ENCODE measurements around the gene TRAPPC6A.

The TRAPPC6A gene

DNA sequence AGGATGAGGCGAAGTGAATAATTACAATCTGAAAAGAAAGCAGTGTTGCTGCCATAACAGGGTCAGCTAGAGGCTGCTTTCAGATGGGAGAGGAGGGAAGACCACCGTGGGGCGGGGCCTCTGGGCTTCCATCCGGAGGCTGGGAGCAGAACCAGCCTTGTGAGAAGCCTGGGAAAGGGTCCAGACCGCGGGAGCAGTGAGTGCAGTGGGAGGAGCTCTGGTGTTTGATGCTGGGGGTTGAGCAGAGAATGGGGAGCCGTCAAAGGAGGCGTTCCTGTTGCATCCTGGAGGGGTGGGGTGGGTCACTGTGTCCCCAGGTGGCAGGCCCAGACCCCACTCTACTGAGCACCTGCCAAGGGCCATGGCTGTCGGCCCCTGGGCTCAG is 35.3 kb downstream of the TRAPPC6A start:
- TF ChIP-seq, protein P1, sequence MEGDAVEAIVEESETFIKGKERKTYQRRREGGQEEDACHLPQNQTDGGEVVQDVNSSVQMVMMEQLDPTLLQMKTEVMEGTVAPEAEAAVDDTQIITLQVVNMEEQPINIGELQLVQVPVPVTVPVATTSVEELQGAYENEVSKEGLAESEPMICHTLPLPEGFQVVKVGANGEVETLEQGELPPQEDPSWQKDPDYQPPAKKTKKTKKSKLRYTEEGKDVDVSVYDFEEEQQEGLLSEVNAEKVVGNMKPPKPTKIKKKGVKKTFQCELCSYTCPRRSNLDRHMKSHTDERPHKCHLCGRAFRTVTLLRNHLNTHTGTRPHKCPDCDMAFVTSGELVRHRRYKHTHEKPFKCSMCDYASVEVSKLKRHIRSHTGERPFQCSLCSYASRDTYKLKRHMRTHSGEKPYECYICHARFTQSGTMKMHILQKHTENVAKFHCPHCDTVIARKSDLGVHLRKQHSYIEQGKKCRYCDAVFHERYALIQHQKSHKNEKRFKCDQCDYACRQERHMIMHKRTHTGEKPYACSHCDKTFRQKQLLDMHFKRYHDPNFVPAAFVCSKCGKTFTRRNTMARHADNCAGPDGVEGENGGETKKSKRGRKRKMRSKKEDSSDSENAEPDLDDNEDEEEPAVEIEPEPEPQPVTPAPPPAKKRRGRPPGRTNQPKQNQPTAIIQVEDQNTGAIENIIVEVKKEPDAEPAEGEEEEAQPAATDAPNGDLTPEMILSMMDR (IDR thresholded peaks at IDR 0.05; ENCODE audit: low read depth, low read length) = no peak
- in situ Hi-C loops (cut with HindIII; ENCODE audit: low sequenced_read_pairs) = no loop called here
- DNase-seq (ENCODE audit: low read depth, low spot score) = no peak
- no peak overlapping the region for H3K4me3 ChIP-seq (ENCODE audit: low read depth, low read length)

DNA sequence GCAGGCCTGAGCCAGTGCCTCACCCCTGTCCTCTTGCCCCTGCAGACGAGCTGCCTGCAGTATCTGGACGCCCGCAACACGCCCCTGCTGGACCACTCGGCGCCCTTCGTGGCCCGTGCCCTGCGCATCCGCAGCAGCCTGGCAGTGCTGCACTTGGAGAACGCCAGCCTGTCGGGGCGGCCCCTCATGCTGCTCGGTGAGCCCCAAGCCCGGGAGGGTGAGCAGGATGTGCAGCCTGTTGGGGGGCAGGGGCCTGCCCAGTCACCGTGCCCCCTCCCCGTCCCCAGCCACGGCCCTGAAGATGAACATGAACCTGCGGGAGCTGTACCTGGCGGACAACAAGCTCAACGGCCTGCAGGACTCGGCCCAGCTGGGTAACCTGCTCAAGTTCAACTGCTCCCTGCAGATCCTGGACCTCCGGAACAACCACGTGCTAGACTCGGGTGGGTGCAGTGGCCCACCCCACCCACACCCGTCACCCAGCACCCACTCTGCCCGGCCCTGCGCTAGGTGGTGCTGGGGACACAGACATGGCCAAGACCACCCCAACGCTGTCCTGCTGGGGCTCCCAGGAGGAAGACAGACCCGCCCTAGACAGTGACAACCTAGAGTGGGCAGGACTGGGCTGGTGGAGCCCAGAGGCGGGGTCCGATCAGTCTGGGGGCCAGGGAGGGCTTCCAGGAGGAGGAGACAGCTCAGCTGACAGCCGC is 35.9 kb downstream of the TRAPPC6A start:
- in situ Hi-C loops (cut with HindIII; ENCODE audit: low sequenced_read_pairs) = no loop called here
- DNase-seq (ENCODE audit: low read depth, low spot score) = no peak
- H3K4me3 ChIP-seq (ENCODE audit: low read depth, low read length) = no peak overlapping the region
- TF ChIP-seq, protein P1 (IDR thresholded peaks at IDR 0.05; ENCODE audit: low read depth, low read length) = no peak

DNA sequence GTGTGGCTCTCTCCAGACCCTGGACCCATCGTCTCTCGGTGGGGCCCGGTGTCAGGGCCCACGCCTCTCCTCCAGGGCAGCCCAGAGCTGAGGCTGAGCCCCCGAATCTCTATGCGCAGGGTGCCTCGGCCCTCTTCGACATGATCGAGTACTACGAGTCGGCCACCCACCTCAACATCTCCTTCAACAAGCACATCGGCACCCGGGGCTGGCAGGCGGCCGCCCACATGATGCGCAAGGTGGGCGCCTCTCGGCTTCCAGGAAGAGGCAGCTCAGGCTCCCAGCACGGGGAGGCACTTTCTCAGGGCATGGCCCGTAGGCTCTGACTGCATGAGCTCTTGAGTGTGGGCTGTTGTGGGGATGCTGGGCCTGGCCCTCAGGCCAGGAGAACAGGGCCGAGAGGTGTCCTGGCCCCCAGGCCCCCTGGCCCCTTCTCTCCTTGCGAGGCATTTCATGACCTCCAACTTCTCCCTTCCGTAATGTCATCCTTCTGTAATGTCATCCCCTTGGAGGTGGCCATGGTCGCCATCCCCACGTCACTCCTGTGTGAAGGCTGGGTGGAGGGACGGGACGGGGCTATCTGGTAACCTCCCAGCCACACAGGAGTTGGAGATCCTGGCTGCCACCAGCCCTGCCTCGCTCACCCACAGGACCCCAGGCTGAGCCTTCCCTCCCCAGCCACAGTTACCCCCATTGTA is 36.7 kb downstream of the TRAPPC6A start:
- no peak overlapping the region for H3K4me3 ChIP-seq (ENCODE audit: low read depth, low read length)
- TF ChIP-seq, protein P1 (IDR thresholded peaks at IDR 0.05; ENCODE audit: low read depth, low read length) = no peak
- in situ Hi-C loops (cut with HindIII; ENCODE audit: low sequenced_read_pairs) = no loop called here
- no peak for DNase-seq (ENCODE audit: low read depth, low spot score)

DNA sequence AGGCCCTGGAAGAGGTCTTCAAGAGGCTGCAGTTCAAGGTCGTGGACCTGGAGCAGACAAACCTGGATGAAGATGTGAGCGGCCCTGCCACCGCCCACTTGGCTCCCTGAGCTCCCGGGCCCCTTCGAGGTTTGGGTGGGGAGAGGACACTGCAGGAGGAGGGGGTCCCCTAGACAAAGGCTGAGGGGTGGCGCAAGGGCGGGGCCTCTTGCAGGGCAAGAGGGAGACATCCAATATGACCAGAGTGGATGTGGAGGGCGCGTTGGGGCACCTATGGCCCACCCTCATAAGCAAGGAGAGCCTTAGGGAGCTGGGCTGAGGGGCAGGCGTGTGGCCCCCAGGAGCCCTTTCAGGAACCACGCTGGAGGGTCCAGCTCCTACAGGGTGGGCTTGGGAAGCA is 37.5 kb downstream of the TRAPPC6A start:
- no peak overlapping the region for H3K4me3 ChIP-seq (ENCODE audit: low read depth, low read length)
- TF ChIP-seq, protein P1 (IDR thresholded peaks at IDR 0.05; ENCODE audit: low read depth, low read length) = no peak
- DNase-seq (ENCODE audit: low read depth, low spot score) = no peak
- in situ Hi-C loops (cut with HindIII; ENCODE audit: low sequenced_read_pairs) = no loop called here

DNA sequence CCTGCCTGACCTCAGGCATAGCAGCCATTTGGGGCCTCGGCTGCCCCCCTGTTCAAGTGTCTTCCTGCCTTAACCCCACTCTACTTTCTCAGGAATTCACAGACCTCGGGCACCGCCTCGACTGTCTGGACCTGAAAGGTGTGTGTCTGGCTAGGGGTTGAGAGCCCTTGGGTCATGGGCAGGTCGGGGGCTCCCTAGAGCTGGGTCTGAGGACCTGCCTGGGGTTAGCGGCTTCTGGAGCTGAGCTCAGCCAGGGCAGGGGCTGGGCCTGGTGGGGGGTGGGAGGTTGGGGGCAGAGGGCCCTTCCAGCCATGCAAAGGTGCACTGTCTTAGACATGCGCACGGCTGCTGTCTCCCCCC is 37.9 kb downstream of the TRAPPC6A start:
- no peak for DNase-seq (ENCODE audit: low read depth, low spot score)
- TF ChIP-seq, protein P1 (IDR thresholded peaks at IDR 0.05; ENCODE audit: low read depth, low read length) = no peak
- in situ Hi-C loops (cut with HindIII; ENCODE audit: low sequenced_read_pairs) = no loop called here
- no peak overlapping the region for H3K4me3 ChIP-seq (ENCODE audit: low read depth, low read length)

DNA sequence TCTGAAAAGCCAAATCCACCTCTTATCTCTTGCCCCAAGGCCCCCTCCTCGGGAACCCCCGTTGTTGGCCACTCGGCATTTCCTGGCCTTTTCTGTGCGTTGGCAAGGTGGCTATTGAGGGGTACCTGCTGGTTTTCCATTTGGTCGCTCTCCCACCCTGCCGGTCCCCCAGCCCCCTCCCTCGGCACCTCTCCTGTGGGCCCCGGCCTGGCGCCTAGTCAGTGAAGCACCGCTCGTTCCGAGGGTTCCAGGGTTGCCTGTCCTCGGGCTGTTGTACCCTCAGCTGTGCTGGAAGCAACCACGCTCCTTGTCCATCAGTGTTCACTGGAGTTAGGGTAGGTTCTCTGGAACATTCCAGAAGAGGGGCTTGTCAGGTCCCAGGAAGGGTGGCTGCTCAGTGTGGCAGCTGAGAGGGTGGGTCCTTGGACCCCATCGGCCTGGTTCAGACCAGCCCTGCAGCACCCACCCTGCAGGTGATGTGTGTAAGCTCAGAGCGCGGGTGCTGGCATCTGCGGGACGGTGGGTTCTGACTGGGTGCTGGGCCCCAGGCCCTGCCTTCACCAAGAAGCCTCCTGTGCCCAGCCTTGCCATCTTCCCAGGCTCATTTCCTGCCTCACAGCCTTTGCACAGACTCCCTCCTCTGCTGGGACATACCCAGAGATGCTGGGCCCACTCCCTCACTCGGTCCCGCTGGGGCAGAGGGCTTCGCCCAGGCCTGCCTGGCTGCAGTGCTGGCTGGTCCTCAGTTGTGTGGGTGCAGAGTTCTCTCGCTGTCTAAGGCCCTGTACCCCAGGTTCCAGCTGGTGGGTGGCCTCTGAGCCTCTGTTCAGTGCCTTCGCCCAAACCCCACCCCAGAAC is 38.5 kb downstream of the TRAPPC6A start:
- no peak overlapping the region for H3K4me3 ChIP-seq (ENCODE audit: low read depth, low read length)
- no peak for DNase-seq (ENCODE audit: low read depth, low spot score)
- TF ChIP-seq, protein P1 (IDR thresholded peaks at IDR 0.05; ENCODE audit: low read depth, low read length) = no peak
- in situ Hi-C loops (cut with HindIII; ENCODE audit: low sequenced_read_pairs) = no loop called here

All from astrocyte of the spinal cord (primary cell).